ENCODE measurements around the gene EFCAB6.

GRCh38 chr22:43631201-43631600 lies 180.9 kb downstream of the EFCAB6 start:
- no peak for TF ChIP-seq POLR2A (IDR thresholded peaks at IDR 0.05)
- no peak for TF ChIP-seq CTCF (IDR thresholded peaks at IDR 0.05)
